Mesenchymal stem cell (in vitro differentiated cells and primary cell): ENCODE data around the gene DDX49.
A peak's percentile ranks its signal among the peaks of the same experiment; 100 is the strongest.

Source experiments
- DNase-seq: peaks from one replicate; pipeline ENCODE4 v3.0.0-alpha.2; 2013
- H2AFZ ChIP-seq: one replicate; pipeline ENCODE4 v1.6.1; 2013; ENCODE audit warnings: low read depth, mild to moderate bottlenecking, control low read depth, inconsistent platforms, low read length, moderate library complexity
- H2AK5ac ChIP-seq: 2 replicates; pipeline ENCODE4 v1.6.1; 2013; ENCODE audit warnings: low read length, moderate library complexity, mild to moderate bottlenecking, inconsistent platforms; ENCODE audit not compliant: severe bottlenecking
- H2BK120ac ChIP-seq: one replicate; pipeline ENCODE4 v1.6.1; 2013; ENCODE audit warnings: low read depth, mild to moderate bottlenecking, inconsistent platforms, low read length, moderate library complexity
- H2BK12ac ChIP-seq, 2 experiments: one replicate each; pipeline ENCODE4 v1.6.1; 2013; ENCODE audit warnings: inconsistent platforms in 2 of 2, low read length in 2 of 2, mild to moderate bottlenecking in 2 of 2, moderate library complexity in 2 of 2, control low read depth in 1 of 2
- H2BK15ac ChIP-seq: one replicate; pipeline ENCODE4 v1.6.1; 2013; ENCODE audit warnings: mild to moderate bottlenecking, low read depth, inconsistent platforms; ENCODE audit not compliant: poor library complexity, severe bottlenecking
- H2BK5ac ChIP-seq: 2 replicates; pipeline ENCODE4 v1.6.1; 2013; ENCODE audit warnings: low read depth, mild to moderate bottlenecking, low read length, control low read depth, inconsistent platforms; ENCODE audit not compliant: poor library complexity, severe bottlenecking
- H3K14ac ChIP-seq, 2 experiments: one replicate each; pipeline ENCODE4 v1.6.1; 2013; ENCODE audit warnings: inconsistent platforms in 2 of 2, low read length in 2 of 2, control low read depth in 1 of 2, mild to moderate bottlenecking in 1 of 2, moderate library complexity in 1 of 2
- H3K18ac ChIP-seq, 2 experiments: one replicate each; pipeline ENCODE4 v1.6.1; 2013; ENCODE audit warnings: inconsistent platforms in 2 of 2, low read length in 2 of 2, control low read depth in 1 of 2, low read depth in 1 of 2, mild to moderate bottlenecking in 1 of 2
- H3K23ac ChIP-seq, 2 experiments: one replicate each; pipeline ENCODE4 v1.6.1; 2013; ENCODE audit warnings: inconsistent platforms in 2 of 2, low read length in 2 of 2, mild to moderate bottlenecking in 2 of 2, moderate library complexity in 2 of 2, control low read depth in 1 of 2
- H3K27ac ChIP-seq: 2 replicates; pipeline ENCODE4 v1.5.1; 2013; ENCODE audit warnings: mild to moderate bottlenecking, moderate library complexity, low read length, control low read depth, inconsistent platforms; ENCODE audit not compliant: poor library complexity, severe bottlenecking
- H3K27me3 ChIP-seq, 2 experiments: 2 replicates each; pipeline versions ENCODE4 v1.6.1 to v1.7.0; 2013; ENCODE audit warnings: low read length in 2 of 2, mild to moderate bottlenecking in 2 of 2, moderate library complexity in 2 of 2, control low read depth in 1 of 2, inconsistent platforms in 1 of 2; ENCODE audit not compliant: control insufficient read depth in 1 of 2, insufficient read depth in 1 of 2
- H3K36me3 ChIP-seq, 2 experiments: 2 replicates each; pipeline versions ENCODE4 v1.6.1 to v1.7.0; 2013; ENCODE audit warnings: low read length in 2 of 2, control low read depth in 1 of 2, inconsistent platforms in 1 of 2, low read depth in 1 of 2, mild to moderate bottlenecking in 1 of 2; ENCODE audit not compliant: insufficient read depth in 2 of 2, control insufficient read depth in 1 of 2
- H3K4ac ChIP-seq, 2 experiments: one replicate each; pipeline ENCODE4 v1.6.1; 2013; ENCODE audit warnings: inconsistent platforms in 2 of 2, low read length in 2 of 2, mild to moderate bottlenecking in 2 of 2, moderate library complexity in 2 of 2, control low read depth in 1 of 2, low read depth in 1 of 2
- H3K4me1 ChIP-seq: 2 replicates; pipeline ENCODE4 v1.6.1; 2013; ENCODE audit warnings: low read depth, low read length, control low read depth; ENCODE audit not compliant: control insufficient read depth, insufficient read depth
- H3K4me2 ChIP-seq: 2 replicates; pipeline ENCODE4 v1.6.1; 2013; ENCODE audit warnings: low read length, mild to moderate bottlenecking, inconsistent platforms; ENCODE audit not compliant: poor library complexity, severe bottlenecking
- H3K4me3 ChIP-seq, 2 experiments: 2 replicates each; pipeline versions ENCODE4 v1.5.1 to v1.7.0; 2013; ENCODE audit warnings: low read length in 2 of 2, mild to moderate bottlenecking in 2 of 2, control low read depth in 1 of 2, low read depth in 1 of 2; ENCODE audit not compliant: insufficient read depth in 1 of 2
- H3K79me1 ChIP-seq: replicated peaks from 2 replicates; pipeline ENCODE4 v1.6.1; 2013; ENCODE audit warnings: mild to moderate bottlenecking, control low read depth, low read length, inconsistent platforms; ENCODE audit not compliant: poor library complexity, severe bottlenecking
- H3K9ac ChIP-seq: 2 replicates; pipeline ENCODE4 v1.7.0; 2013; ENCODE audit warnings: mild to moderate bottlenecking, low read length, moderate library complexity
- H3K9me3 ChIP-seq: 2 replicates; pipeline ENCODE4 v1.7.0; 2013; ENCODE audit warnings: mild to moderate bottlenecking, low read length; ENCODE audit not compliant: control insufficient read depth
- H4K8ac ChIP-seq: one replicate; pipeline ENCODE4 v1.6.1; 2013; ENCODE audit warnings: inconsistent platforms, mild to moderate bottlenecking, low read length, moderate library complexity
- H4K91ac ChIP-seq: one replicate; pipeline ENCODE4 v1.6.1; 2013; ENCODE audit warnings: mild to moderate bottlenecking, low read length, inconsistent platforms
- whole genome bisulfite sequencing: methylation state at CpG from one replicate; pipeline ENCODE4 v1.1.7; 2013; ENCODE audit warnings: mixed read lengths; 5-methylcytosine and 5-hydroxymethylcytosine counted together

The DDX49 gene

DNA sequence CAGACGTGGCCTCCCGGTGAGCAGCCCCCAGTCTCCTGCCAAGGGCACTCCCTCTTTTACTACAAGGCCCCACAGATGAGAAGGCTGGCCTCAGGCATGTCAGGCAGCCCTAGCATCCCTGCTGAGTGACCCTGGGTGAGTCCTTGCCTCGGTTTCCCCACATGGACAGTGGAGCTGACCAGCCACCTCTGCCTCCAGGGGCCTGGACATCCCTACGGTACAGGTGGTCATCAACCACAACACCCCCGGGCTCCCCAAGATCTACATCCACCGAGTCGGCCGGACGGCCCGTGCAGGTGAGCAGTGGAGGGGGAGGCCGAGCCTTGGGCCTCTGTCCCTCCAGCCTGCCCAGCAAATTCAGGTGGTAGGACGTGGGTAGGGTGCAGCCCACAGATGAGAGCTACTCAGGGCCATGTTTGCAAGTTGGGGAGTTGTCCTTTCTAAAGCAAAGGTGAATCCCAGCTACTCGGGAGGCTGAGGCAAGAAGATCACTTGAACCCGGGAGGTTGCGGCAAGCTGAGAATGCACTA is 5.2 kb downstream of the DDX49 start:
- Histone ChIP-seq H4K91ac (no peak overlapping the region), H2BK15ac (no peak overlapping the region)
- DNase-seq, result no peak

DNA sequence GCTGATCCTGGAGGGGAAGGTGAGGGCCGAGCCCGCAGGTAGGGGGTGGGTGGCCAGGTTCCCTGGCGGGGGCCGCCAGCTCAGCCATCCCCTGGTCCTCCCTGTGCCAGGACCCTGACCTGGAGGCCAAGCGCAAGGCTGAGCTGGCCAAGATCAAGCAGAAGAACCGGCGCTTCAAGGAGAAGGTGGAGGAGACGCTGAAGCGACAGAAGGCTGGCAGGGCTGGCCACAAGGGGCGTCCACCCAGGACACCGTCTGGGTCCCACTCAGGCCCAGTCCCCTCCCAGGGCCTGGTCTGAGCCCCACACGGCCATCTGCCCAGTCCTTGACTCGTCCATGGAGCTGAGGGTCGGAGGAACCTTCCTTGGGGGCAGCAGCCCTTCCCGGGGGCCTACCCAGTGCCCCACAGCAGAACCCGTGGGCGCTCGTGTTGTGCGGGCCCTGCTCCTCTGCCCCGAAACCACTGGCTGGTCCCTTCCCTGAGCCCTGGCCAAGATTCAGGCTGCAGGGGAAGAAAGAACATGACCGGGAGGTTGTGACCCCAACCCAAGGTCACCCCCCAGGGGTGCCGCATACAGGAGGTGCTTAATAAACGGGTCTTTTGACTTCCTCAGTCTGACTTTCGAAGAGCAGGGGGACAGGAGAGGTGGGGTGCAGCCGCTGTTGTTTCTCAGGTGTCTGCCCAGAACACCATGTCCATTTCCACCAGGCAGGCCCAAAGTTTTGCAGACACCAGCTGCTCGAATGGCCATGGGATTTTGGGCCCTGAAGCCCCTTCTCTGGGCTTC is 8.7 kb downstream of the DDX49 start:
- Histone ChIP-seq H3K4me2 (no peak overlapping the region), H3K9me3 (no peaks in the 10 kb centered on the region), H3K4ac (no peak overlapping the region), H3K9ac (no peak overlapping the region), H3K23ac (no peak overlapping the region), H3K79me1 (peaks cover 36% of the 10 kb centered on the region), H2AFZ (no peak overlapping the region), H3K14ac (no peak overlapping the region), H3K4me1 (peaks cover 3% of the 10 kb centered on the region), H4K8ac (no peak overlapping the region), H3K4me3 (no peak overlapping the region), H2BK5ac (no peak overlapping the region), H3K36me3 (peaks cover 79 to 89% of the 10 kb centered on the region in 2 experiments), H2BK15ac (no peak overlapping the region), H2BK12ac (no peak overlapping the region), H4K91ac (no peak overlapping the region), H3K27me3 (no peaks in the 10 kb centered on the region), H3K18ac (no peak overlapping the region), H2BK120ac (no peak overlapping the region), H3K27ac (no peak overlapping the region), H2AK5ac (no peak overlapping the region)
- WGBS, result 93% methylated on average over 26 of the region's 26 CpGs
- no peak for DNase-seq

More for the DNA sequence above, 5.2 kb downstream of the DDX49 start:
- H2BK12ac ChIP-seq, result no peak overlapping the region
- H3K4me1 ChIP-seq, result peaks cover 10% of the 10 kb centered on the region
- no peak overlapping the region for H3K14ac ChIP-seq
- no peaks in the 10 kb centered on the region for H3K9me3 ChIP-seq
- WGBS, result 96% methylated on average over 15 of the region's 15 CpGs
- H2BK5ac ChIP-seq, result no peak overlapping the region
- H3K18ac ChIP-seq, result no peak overlapping the region
- H3K27me3 ChIP-seq, result no peaks in the 10 kb centered on the region
- H3K27ac ChIP-seq, result no peak overlapping the region
- no peak overlapping the region for H2BK120ac ChIP-seq
- H3K79me1 ChIP-seq, result peaks cover 39% of the 10 kb centered on the region
- H3K9ac ChIP-seq, result no peak overlapping the region
- no peak overlapping the region for H3K4ac ChIP-seq
- no peak overlapping the region for H3K23ac ChIP-seq
- H2AK5ac ChIP-seq, result no peak overlapping the region
- H3K4me2 ChIP-seq, result no peak overlapping the region
- H2AFZ ChIP-seq, result no peak overlapping the region
- no peak overlapping the region for H3K4me3 ChIP-seq
- no peak overlapping the region for H4K8ac ChIP-seq
- H3K36me3 ChIP-seq, result peaks cover 80 to 82% of the 10 kb centered on the region in 2 experiments

DNA sequence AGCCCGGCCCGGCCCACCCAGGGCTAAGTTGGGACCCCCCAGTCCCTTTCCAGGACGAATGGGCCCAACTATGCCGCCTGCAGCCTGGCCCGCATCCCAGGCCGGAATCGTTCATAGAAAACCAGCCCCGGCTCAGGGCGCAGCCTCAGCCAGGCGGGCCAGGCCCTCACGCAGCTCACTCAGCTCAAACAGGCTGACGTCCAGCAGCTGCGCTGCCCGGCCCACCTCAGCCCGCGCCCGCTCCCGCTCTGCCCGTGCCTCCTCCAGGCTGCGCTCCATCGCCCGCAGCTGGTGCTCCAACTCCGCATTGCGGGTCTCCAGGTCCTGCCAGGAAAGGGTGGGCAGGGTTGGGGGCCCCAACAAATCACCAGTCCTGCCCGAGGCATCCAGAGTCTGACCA is 9.8 kb downstream of the DDX49 start:
- Histone ChIP-seq H3K23ac (no peak overlapping the region), H2BK5ac (no peak overlapping the region), H2BK12ac (no peak overlapping the region), H3K79me1 (peaks cover 38% of the 10 kb centered on the region), H3K4ac (no peak overlapping the region), H3K27me3 (no peaks in the 10 kb centered on the region), H4K8ac (no peak overlapping the region), H3K36me3 (peaks cover 80 to 93% of the 10 kb centered on the region in 2 experiments), H2AK5ac (no peak overlapping the region), H3K4me2 (no peak overlapping the region), H3K18ac (no peak overlapping the region), H3K4me3 (no peak overlapping the region), H2BK15ac (no peak overlapping the region), H3K9ac (no peak overlapping the region), H3K14ac (no peak overlapping the region), H2AFZ (no peak overlapping the region), H3K4me1 (peaks cover 3% of the 10 kb centered on the region), H3K9me3 (no peaks in the 10 kb centered on the region), H4K91ac (no peak overlapping the region), H3K27ac (no peak overlapping the region), H2BK120ac (no peak overlapping the region)
- DNase-seq, result no peak
- WGBS, result 96% methylated on average over 25 of the region's 25 CpGs

DNA sequence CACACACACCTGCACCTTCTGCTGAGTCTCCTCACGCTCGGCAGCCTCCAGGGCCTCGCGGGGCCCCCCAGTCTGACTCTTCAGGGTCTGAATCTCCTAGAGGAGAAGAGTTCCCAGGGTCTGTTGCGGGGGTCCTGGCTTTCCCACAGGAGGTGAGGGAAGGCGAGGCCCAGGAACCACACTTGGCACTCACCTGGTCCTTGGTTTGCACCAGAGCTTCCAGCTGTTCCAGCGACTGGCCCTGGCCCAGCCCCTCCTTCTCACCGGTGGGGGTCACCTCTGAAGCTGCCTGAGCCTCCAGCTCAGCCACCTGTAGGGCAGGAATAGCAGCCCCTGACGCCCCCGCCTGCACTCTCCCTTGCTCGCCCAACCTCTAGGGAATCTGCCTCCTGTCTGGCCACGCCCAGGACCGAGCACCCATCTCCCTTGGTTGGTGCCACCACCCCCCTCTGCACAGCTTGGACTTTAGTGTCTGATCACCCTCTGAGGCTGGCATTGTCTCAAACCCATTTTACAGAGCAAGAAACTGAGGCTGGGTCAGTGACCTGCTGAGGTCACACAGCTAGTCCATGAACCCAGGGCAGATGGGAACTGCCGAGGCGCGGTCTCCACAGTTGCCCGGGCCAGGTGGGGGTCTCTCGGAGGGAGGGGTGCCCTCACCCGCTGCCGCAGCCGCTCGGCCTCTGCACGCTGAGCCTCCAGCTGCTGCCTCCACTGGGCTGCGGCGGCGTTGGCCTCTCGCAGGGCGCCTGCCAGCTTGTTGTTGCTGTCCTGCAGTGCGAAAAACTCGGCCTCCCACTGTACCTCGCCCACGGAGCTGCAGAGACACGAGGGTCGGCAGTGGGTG is 12.0 kb downstream of the DDX49 start:
- H3K4me1 ChIP-seq, result peaks cover 3% of the 10 kb centered on the region
- H3K79me1 ChIP-seq, result peaks cover 35% of the 10 kb centered on the region
- no peak overlapping the region for H3K23ac ChIP-seq
- no peak for DNase-seq
- H2BK15ac ChIP-seq, result peak overlapping the region; percentile 46
- H3K14ac ChIP-seq, result no peak overlapping the region
- H2BK12ac ChIP-seq, result no peak overlapping the region
- no peak overlapping the region for H3K18ac ChIP-seq
- 93% methylated on average over 34 of the region's 34 CpGs for WGBS
- H3K9ac ChIP-seq, result no peak overlapping the region
- H2AK5ac ChIP-seq, result no peak overlapping the region
- H3K4me3 ChIP-seq, result no peak overlapping the region
- H3K4ac ChIP-seq, result no peak overlapping the region
- H3K9me3 ChIP-seq, result no peaks in the 10 kb centered on the region
- H4K8ac ChIP-seq, result peak overlapping the region; percentile 45
- no peak overlapping the region for H2BK120ac ChIP-seq
- peak overlapping the region; percentile 34 for H4K91ac ChIP-seq
- no peak overlapping the region for H2BK5ac ChIP-seq
- H3K27me3 ChIP-seq, result no peaks in the 10 kb centered on the region
- peaks cover 73 to 87% of the 10 kb centered on the region in 2 experiments for H3K36me3 ChIP-seq
- H3K4me2 ChIP-seq, result no peak overlapping the region
- no peak overlapping the region for H3K27ac ChIP-seq
- H2AFZ ChIP-seq, result no peak overlapping the region
